HCT116 (cell line): ENCODE measurements around the gene BMP2.

Source experiments
- EZH2 ChIP-seq: fragments of 200-600 bp; sonication (generic); IDR thresholded peaks from 2 replicates; pipeline ENCODE4 v1.6.1; 2017; ENCODE audit warnings: antibody characterized with exemption, mixed run types
- SIN3A ChIP-seq: IDR thresholded peaks from 2 replicates; pipeline ENCODE4 v1.6.1; 2012; ENCODE audit warnings: low read depth
- TF ChIP-seq, protein P1 (sequence below), 3 experiments: fragments of 200-600 bp in 1 of 3; sonication (generic) in 1 of 3; IDR thresholded peaks in 2 of 3; conservative IDR thresholded peaks in 1 of 3; 2 replicates each; pipeline ENCODE4 v1.5.1; 2012 to 2017; ENCODE audit warnings: low read depth in 2 of 3, low read length in 2 of 3, antibody characterized with exemption in 1 of 3, borderline replicate concordance in 1 of 3, control low read depth in 1 of 3, mild to moderate bottlenecking in 1 of 3, mixed read lengths in 1 of 3, mixed run types in 1 of 3, moderate library complexity in 1 of 3; ENCODE audit not compliant: insufficient read depth in 1 of 3

- TF ChIP-seq SIN3A, result no peak
- TF ChIP-seq EZH2, result no peak
- TF ChIP-seq, protein P1, sequence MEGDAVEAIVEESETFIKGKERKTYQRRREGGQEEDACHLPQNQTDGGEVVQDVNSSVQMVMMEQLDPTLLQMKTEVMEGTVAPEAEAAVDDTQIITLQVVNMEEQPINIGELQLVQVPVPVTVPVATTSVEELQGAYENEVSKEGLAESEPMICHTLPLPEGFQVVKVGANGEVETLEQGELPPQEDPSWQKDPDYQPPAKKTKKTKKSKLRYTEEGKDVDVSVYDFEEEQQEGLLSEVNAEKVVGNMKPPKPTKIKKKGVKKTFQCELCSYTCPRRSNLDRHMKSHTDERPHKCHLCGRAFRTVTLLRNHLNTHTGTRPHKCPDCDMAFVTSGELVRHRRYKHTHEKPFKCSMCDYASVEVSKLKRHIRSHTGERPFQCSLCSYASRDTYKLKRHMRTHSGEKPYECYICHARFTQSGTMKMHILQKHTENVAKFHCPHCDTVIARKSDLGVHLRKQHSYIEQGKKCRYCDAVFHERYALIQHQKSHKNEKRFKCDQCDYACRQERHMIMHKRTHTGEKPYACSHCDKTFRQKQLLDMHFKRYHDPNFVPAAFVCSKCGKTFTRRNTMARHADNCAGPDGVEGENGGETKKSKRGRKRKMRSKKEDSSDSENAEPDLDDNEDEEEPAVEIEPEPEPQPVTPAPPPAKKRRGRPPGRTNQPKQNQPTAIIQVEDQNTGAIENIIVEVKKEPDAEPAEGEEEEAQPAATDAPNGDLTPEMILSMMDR (IDR thresholded peaks at IDR 0.05 in 2 of 3, conservative IDR thresholded peaks at IDR 0.05 in 1 of 3; ENCODE audit: borderline replicate concordance in 1 of 3, insufficient read depth in 1 of 3, low read depth in 2 of 3, low read length in 2 of 3), result no peak
Observed at GRCh38 chr20:6824401-6824800, 56.9 kb downstream of the BMP2 start.
